ENCODE results near the gene CENPM. TPM values are rescaled to one million over a fixed set of nuclear protein-coding genes. Genes with fewer than 3 reads are reported as not detected.

The CENPM gene
- total and polyA plus RNA-seq, 2 experiments from 2014 or later, result 50.0 to 61.6 TPM

DNA sequence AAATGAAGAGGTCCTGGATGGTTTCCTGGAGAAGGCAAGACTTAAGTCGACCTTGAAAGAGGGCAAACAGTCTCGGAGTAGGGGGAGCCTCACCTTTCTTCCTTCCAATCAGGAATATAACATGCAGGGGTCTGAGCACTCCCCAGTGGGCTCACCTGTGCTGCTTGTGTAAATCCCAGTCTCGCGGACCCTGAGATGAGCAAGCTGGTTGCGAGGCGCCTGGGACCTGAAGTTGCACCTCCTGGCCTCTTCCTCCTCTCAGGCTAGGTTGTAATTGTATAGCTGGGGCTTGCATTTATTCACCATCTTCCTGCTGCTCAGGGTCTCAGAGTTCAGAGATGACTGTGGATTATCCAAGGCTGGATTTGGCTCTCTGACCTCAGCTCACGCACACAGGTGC, 44.2 kb upstream of the CENPM start (continued):
- no peak for TF ChIP-seq ZNF462 (CRISPR knock-in tag; IDR thresholded peaks at IDR 0.05)
- no peak for TF ChIP-seq ZNF331 (CRISPR knock-in tag; IDR thresholded peaks at IDR 0.05; ENCODE audit: low read depth)
- no peak for TF ChIP-seq ZNF114 (CRISPR knock-in tag; IDR thresholded peaks at IDR 0.05)
- no peak for TF ChIP-seq JUNB (IDR thresholded peaks at IDR 0.05; ENCODE audit: unreplicated experiment)
- TF ChIP-seq CREB1 (CRISPR knock-in tag; IDR thresholded peaks at IDR 0.05; ENCODE audit: low read depth), result no peak

DNA sequence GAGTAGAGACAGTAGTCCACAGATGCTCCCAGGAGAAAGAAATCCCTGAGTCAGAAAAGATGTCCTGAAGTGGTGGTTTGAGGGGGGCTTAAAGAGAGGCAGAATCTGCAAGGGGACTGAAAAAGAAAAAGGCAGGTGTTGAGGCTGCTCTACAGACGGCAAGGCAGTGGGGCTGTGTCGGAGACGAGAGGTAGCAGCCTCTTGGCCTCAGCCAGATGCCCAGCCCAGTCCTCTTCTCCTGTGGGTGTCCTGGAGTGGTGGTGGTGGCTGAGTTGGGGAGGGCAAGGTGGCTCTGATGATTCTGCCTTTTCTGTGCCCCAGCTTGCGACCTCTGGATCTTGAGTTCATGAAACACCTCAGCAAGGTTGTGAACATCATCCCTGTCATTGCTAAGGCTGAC, 42.3 kb upstream of the CENPM start:
- H4K20me1 ChIP-seq (replicated peaks; ENCODE audit: insufficient read depth), result no peaks in the 10 kb centered on the region
- no peaks in the 10 kb centered on the region for H3F3A ChIP-seq (replicated peaks; ENCODE audit: low read depth)
- no peak overlapping the region for H2AFZ ChIP-seq
- Mint-ChIP-seq H3K4me3 (no peak overlapping the region), H3K27ac (no peak overlapping the region), H3K27me3 (ENCODE audit: insufficient read depth, low read depth, poor library complexity) (no peaks in the 10 kb centered on the region), H3K4me1 (no peaks in the 10 kb centered on the region), H3K36me3 (ENCODE audit: low read depth) (peaks cover 23% of the 10 kb centered on the region), H3K9me3 (no peaks in the 10 kb centered on the region; the same call in 2 of the 3 replicates)
- H3K4me3 ChIP-seq, result no peak overlapping the region
- no peaks in the 10 kb centered on the region for H3K9me2 ChIP-seq (ENCODE audit: insufficient read depth)
- no peaks in the 10 kb centered on the region for H3K79me2 ChIP-seq (replicated peaks; ENCODE audit: insufficient read depth)
- H3K36me3 ChIP-seq (ENCODE audit: insufficient read depth), result no peaks in the 10 kb centered on the region
- no peak for ATAC-seq
- no peaks in the 10 kb centered on the region for H3K4me1 ChIP-seq (ENCODE audit: insufficient read depth)
- no peak overlapping the region for H3K4me2 ChIP-seq
- no peak for DNase-seq (ENCODE audit: low spot score)
- H3K27me3 ChIP-seq (ENCODE audit: insufficient read depth), result no peaks in the 10 kb centered on the region
- H3K27ac ChIP-seq (ENCODE audit: low read depth), result no peak overlapping the region
- TF ChIP-seq REST (IDR thresholded peaks at IDR 0.05; ENCODE audit: unreplicated experiment) (no peak), ZNF462 (CRISPR knock-in tag; IDR thresholded peaks at IDR 0.05) (no peak), POLR2AphosphoS5 (IDR thresholded peaks at IDR 0.05; ENCODE audit: low read depth) (no peak)

Data from GM23338 (cell line).